Neural progenitor cell (in vitro differentiated cells): ENCODE results near the gene GRAMD4. TPM values are rescaled to one million over a fixed set of nuclear protein-coding genes. Genes with fewer than 3 reads are reported as not detected.
A peak's percentile ranks its signal among the peaks of the same experiment; 100 is the strongest.

Source experiments
- DNase-seq: peaks from one replicate; pipeline ENCODE4 v3.0.0-alpha.2; 2016; ENCODE audit warnings: low spot score
- H2AFZ ChIP-seq: fragments of 200-600 bp; sonication (generic); replicated peaks from 2 replicates; pipeline ENCODE4 v1.6.1; 2016; ENCODE audit warnings: antibody characterized with exemption
- H3F3A ChIP-seq: fragments of 200-600 bp; sonication (generic); 2 replicates; pipeline ENCODE4 v1.6.1; 2016; ENCODE audit warnings: antibody characterized with exemption, low read depth
- H3K27ac ChIP-seq: fragments of 200-600 bp; sonication (generic); 2 replicates; pipeline ENCODE4 v1.5.1; 2016; ENCODE audit warnings: mild to moderate bottlenecking
- H3K27me3 ChIP-seq: fragments of 200-600 bp; sonication (generic); 2 replicates; pipeline ENCODE4 v1.6.1; 2016; ENCODE audit warnings: mild to moderate bottlenecking, moderate library complexity
- H3K36me3 ChIP-seq: fragments of 200-600 bp; sonication (generic); 2 replicates; pipeline ENCODE4 v1.5.1; 2016
- H3K4me1 ChIP-seq: fragments of 200-600 bp; sonication (generic); 2 replicates; pipeline ENCODE4 v1.6.1; 2016; ENCODE audit warnings: mixed run types
- H3K4me2 ChIP-seq: fragments of 200-600 bp; sonication (generic); 2 replicates; pipeline ENCODE4 v1.6.1; 2016
- H3K4me3 ChIP-seq: fragments of 200-600 bp; sonication (generic); 2 replicates; pipeline ENCODE4 v1.5.1; 2016
- H3K79me2 ChIP-seq: fragments of 200-600 bp; sonication (generic); 2 replicates; pipeline ENCODE4 v1.6.1; 2016; ENCODE audit warnings: low read depth
- H3K9ac ChIP-seq: fragments of 200-600 bp; sonication (generic); 2 replicates; pipeline ENCODE4 v1.6.1; 2016
- H3K9me3 ChIP-seq: fragments of 200-600 bp; sonication (generic); 2 replicates; pipeline ENCODE4 v1.5.1; 2016; ENCODE audit warnings: low read depth
- H4K20me1 ChIP-seq: fragments of 200-600 bp; sonication (generic); 2 replicates; pipeline ENCODE4 v1.6.1; 2016; ENCODE audit warnings: low read depth
- H3K27ac Mint-ChIP-seq: 3 replicates; pipeline ENCODE4 v1.8.0; 2021; ENCODE audit warnings: mixed read lengths
- H3K27me3 Mint-ChIP-seq: 2 replicates; pipeline ENCODE4 v1.8.0; 2022; ENCODE audit warnings: low read depth, mild to moderate bottlenecking, inconsistent platforms, moderate library complexity, mixed read lengths; ENCODE audit not compliant: insufficient read depth
- H3K36me3 Mint-ChIP-seq: 3 replicates; pipeline ENCODE4 v1.8.0; 2021; ENCODE audit warnings: mixed read lengths
- H3K4me1 Mint-ChIP-seq: 3 replicates; pipeline ENCODE4 v1.8.0; 2021; ENCODE audit warnings: mixed read lengths
- H3K4me3 Mint-ChIP-seq: 3 replicates; pipeline ENCODE4 v1.8.0; 2021; ENCODE audit warnings: mild to moderate bottlenecking, moderate library complexity, mixed read lengths
- H3K9me3 Mint-ChIP-seq: 3 replicates; pipeline ENCODE4 v1.8.0; 2020; ENCODE audit warnings: mixed read lengths
- CTCF ChIP-seq: fragments of 200-600 bp; sonication (generic); IDR thresholded peaks from 2 replicates; pipeline ENCODE4 v1.5.1; 2017; ENCODE audit warnings: antibody characterized with exemption, mild to moderate bottlenecking
- EZH2 ChIP-seq: fragments of 200-600 bp; sonication (generic); IDR thresholded peaks from 2 replicates; pipeline ENCODE4 v1.6.1; 2017; ENCODE audit warnings: antibody characterized with exemption, mild to moderate bottlenecking, moderate library complexity
- EZH2phosphoT487 ChIP-seq: fragments of 200-600 bp; sonication (generic); IDR thresholded peaks from 2 replicates; pipeline ENCODE4 v1.6.1; 2017; ENCODE audit warnings: antibody characterized with exemption
- total RNA-seq: library from RNA; depleted of rRNA; stranded (reverse); fragments of >200 nt; gene quantifications from 2 replicates; pipeline ENCODE4 v1.2.3, GENCODE V29; 2015; ENCODE audit warnings: low replicate concordance

Gene GRAMD4
- total RNA-seq, 1 donor from 2014 or later: 32.2 TPM

- no peak for DNase-seq
- Mint-ChIP-seq H3K27ac (no peak overlapping the region), H3K4me1 (peaks cover 3% of the 10 kb centered on the region), H3K9me3 (no peaks in the 10 kb centered on the region), H3K36me3 (peaks cover 12% of the 10 kb centered on the region), H3K27me3 (peaks cover 9% of the 10 kb centered on the region), H3K4me3 (peak overlapping the region; percentile 30)
- Histone ChIP-seq H3K27ac (no peak overlapping the region), H3K79me2 (no peaks in the 10 kb centered on the region), H3K9me3 (no peaks in the 10 kb centered on the region), H3K36me3 (no peaks in the 10 kb centered on the region), H3K4me1 (no peaks in the 10 kb centered on the region), H3K4me2 (no peak overlapping the region), H3K9ac (no peak overlapping the region), H3F3A (no peaks in the 10 kb centered on the region), H4K20me1 (no peaks in the 10 kb centered on the region), H2AFZ (no peak overlapping the region), H3K27me3 (no peaks in the 10 kb centered on the region), H3K4me3 (no peak overlapping the region)
- TF ChIP-seq CTCF (no peak), EZH2 (no peak), EZH2phosphoT487 (no peak)
These were observed 64.5 kb downstream of the GRAMD4 start for GRCh38 chr22:46684706-46685105.

- Histone ChIP-seq H3K4me2 (no peak overlapping the region), H3K79me2 (no peaks in the 10 kb centered on the region), H3K9me3 (no peaks in the 10 kb centered on the region), H3K9ac (no peak overlapping the region), H2AFZ (no peak overlapping the region), H3K4me3 (no peak overlapping the region), H3K4me1 (no peaks in the 10 kb centered on the region), H4K20me1 (no peaks in the 10 kb centered on the region), H3K27ac (no peak overlapping the region), H3K36me3 (no peaks in the 10 kb centered on the region), H3K27me3 (no peaks in the 10 kb centered on the region), H3F3A (no peaks in the 10 kb centered on the region)
- no peak for DNase-seq
- Mint-ChIP-seq H3K4me3 (no peak overlapping the region), H3K36me3 (peaks cover 16% of the 10 kb centered on the region), H3K4me1 (peaks cover 3% of the 10 kb centered on the region), H3K27ac (no peak overlapping the region), H3K9me3 (no peaks in the 10 kb centered on the region), H3K27me3 (peaks cover 10% of the 10 kb centered on the region)
- TF ChIP-seq EZH2phosphoT487 (no peak), CTCF (no peak), EZH2 (no peak)
These were observed 66.2 kb downstream of the GRAMD4 start for GRCh38 chr22:46686221-46687047.

- no peak for DNase-seq
- H2AFZ ChIP-seq: no peak overlapping the region
- H3K9me3 Mint-ChIP-seq: no peaks in the 10 kb centered on the region
- H3K9me3 ChIP-seq: no peaks in the 10 kb centered on the region
- peaks cover 3% of the 10 kb centered on the region for H3K4me1 Mint-ChIP-seq
- H3K36me3 Mint-ChIP-seq: peaks cover 16% of the 10 kb centered on the region
- H3K9ac ChIP-seq: no peak overlapping the region
- no peak overlapping the region for H3K27ac ChIP-seq
- no peak overlapping the region for H3K4me3 ChIP-seq
- no peaks in the 10 kb centered on the region for H3F3A ChIP-seq
- no peaks in the 10 kb centered on the region for H3K79me2 ChIP-seq
- H4K20me1 ChIP-seq: no peaks in the 10 kb centered on the region
- no peak overlapping the region for H3K4me2 ChIP-seq
- peaks cover 9% of the 10 kb centered on the region for H3K27me3 Mint-ChIP-seq
- no peak overlapping the region for H3K4me3 Mint-ChIP-seq
- H3K4me1 ChIP-seq: no peaks in the 10 kb centered on the region
- H3K36me3 ChIP-seq: no peaks in the 10 kb centered on the region
- no peak for TF ChIP-seq CTCF
- TF ChIP-seq EZH2phosphoT487: no peak
- no peak for TF ChIP-seq EZH2
- no peaks in the 10 kb centered on the region for H3K27me3 ChIP-seq
- no peak overlapping the region for H3K27ac Mint-ChIP-seq
These were observed 66.9 kb downstream of the GRAMD4 start for GRCh38 chr22:46687048-46687444.
